ENCODE data around the gene GTSF1L.

GTSF1L gene

DNA sequence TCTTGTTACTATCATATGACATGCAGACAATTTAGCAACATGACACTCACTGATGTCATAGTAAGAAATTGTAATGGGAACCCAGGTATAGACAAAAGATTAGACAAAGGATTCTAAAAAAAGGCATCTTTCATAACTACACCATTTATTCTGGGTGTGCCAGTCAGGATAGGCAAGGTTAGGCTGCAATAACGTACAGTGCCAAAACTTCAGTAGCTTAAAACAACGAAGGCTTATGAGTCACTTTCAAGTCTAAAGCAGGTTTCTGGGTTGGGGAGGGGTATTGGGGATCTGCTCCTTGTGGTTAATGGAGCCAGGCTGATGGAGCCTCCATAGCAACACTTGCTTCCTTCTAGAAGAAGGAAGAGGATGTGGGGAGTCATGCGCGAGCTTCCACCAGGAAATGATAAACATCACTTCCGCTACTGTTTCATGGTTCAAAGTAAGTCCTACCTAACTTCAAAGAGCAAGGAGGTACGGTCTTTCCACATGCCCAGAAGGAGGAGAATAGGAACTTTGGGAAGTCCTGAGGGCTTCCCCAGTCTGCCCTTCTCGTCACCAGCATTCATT, 2.0 kb upstream of the GTSF1L start:
- Mint-ChIP-seq H3K27me3 (ENCODE audit: low read depth) (no peaks in the 10 kb centered on the region), H3K9me3 (peaks cover 14% of the 10 kb centered on the region), H3K4me1 (ENCODE audit: low read depth) (peaks cover 28% of the 10 kb centered on the region), H3K4me3 (no peak overlapping the region), H3K27ac (no peak overlapping the region), H3K36me3 (ENCODE audit: low read depth) (no peaks in the 10 kb centered on the region)

- peaks cover 25% of the 10 kb centered on the region for H3K4me1 Mint-ChIP-seq (ENCODE audit: low read depth)
- H3K9me3 Mint-ChIP-seq: peaks cover 14% of the 10 kb centered on the region
- H3K36me3 Mint-ChIP-seq (ENCODE audit: low read depth): no peaks in the 10 kb centered on the region
- no peaks in the 10 kb centered on the region for H3K27me3 Mint-ChIP-seq (ENCODE audit: low read depth)
- no peak overlapping the region for H3K4me3 Mint-ChIP-seq
- H3K27ac Mint-ChIP-seq: no peak overlapping the region
Observed at GRCh38 chr20:43727980-43728590, 1.3 kb upstream of the GTSF1L start.

- peaks cover 14% of the 10 kb centered on the region for H3K9me3 Mint-ChIP-seq
- H3K36me3 Mint-ChIP-seq (ENCODE audit: low read depth): no peaks in the 10 kb centered on the region
- no peak overlapping the region for H3K27ac Mint-ChIP-seq
Observed at GRCh38 chr20:43726333-43726732, 469 bp downstream of the GTSF1L start.

DNA sequence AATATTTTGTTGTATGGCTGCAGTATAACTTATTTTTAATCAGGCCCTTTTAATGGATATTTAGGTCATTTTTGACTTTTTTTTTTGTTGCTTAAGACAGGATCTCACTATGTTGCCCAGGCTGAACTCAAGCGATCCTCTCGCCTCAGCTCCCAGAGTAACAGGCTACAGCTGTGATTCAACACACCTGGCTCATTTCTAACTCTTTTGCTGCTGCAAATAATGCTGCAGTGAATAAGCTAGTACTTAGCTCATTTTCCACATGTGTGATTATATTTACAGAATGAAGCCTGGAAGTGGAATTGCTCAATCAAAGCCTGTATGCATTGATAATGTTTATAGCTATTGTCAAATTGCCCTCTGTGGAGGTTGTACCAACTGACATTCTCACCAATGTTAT, 1.1 kb downstream of the GTSF1L start:
- H3K36me3 Mint-ChIP-seq (ENCODE audit: low read depth): no peaks in the 10 kb centered on the region
- peaks cover 32% of the 10 kb centered on the region for H3K4me1 Mint-ChIP-seq (ENCODE audit: low read depth)
- H3K4me3 Mint-ChIP-seq: no peak overlapping the region

More at GRCh38 chr20:43726333-43726732, 469 bp downstream of the GTSF1L start:
- H3K27me3 Mint-ChIP-seq (ENCODE audit: low read depth): no peaks in the 10 kb centered on the region
- no peak overlapping the region for H3K4me3 Mint-ChIP-seq
- H3K4me1 Mint-ChIP-seq (ENCODE audit: low read depth): peaks cover 28% of the 10 kb centered on the region

GRCh38 chr20:43724383-43724782, 2.4 kb downstream of the GTSF1L start:
- H3K36me3 Mint-ChIP-seq (ENCODE audit: low read depth): peaks cover 6% of the 10 kb centered on the region
- H3K27ac Mint-ChIP-seq: no peak overlapping the region
- H3K27me3 Mint-ChIP-seq (ENCODE audit: low read depth): no peaks in the 10 kb centered on the region
- H3K4me1 Mint-ChIP-seq (ENCODE audit: low read depth): peaks cover 37% of the 10 kb centered on the region
- H3K9me3 Mint-ChIP-seq: peaks cover 18% of the 10 kb centered on the region
- no peak overlapping the region for H3K4me3 Mint-ChIP-seq

More for the DNA sequence above, 1.1 kb downstream of the GTSF1L start:
- Mint-ChIP-seq H3K9me3 (peaks cover 14% of the 10 kb centered on the region), H3K27me3 (ENCODE audit: low read depth) (no peaks in the 10 kb centered on the region), H3K27ac (no peak overlapping the region)

DNA sequence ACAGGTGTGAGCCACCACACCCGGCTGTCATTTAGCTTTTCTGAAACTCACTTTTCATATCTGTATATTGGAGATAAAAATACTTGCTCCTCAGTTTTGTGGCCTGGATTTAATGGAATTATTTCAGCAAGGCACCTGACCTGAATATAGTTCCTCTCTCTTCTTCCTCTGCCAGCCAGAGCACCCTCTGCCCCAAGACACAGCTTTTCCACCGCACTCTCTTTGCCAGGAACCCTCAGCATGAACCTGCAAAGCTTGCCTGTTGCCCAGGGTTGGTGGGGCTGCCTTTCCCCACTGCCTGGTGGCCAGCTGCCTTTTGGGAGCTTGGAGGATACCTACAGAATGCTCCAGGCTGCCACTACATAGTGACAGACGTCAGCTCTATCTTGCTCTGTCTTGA, 3.1 kb downstream of the GTSF1L start:
- Mint-ChIP-seq H3K4me1 (ENCODE audit: low read depth) (peaks cover 32% of the 10 kb centered on the region), H3K27ac (no peak overlapping the region), H3K4me3 (no peak overlapping the region), H3K27me3 (ENCODE audit: low read depth) (no peaks in the 10 kb centered on the region), H3K36me3 (ENCODE audit: low read depth) (peaks cover 12% of the 10 kb centered on the region), H3K9me3 (peaks cover 12% of the 10 kb centered on the region)

DNA sequence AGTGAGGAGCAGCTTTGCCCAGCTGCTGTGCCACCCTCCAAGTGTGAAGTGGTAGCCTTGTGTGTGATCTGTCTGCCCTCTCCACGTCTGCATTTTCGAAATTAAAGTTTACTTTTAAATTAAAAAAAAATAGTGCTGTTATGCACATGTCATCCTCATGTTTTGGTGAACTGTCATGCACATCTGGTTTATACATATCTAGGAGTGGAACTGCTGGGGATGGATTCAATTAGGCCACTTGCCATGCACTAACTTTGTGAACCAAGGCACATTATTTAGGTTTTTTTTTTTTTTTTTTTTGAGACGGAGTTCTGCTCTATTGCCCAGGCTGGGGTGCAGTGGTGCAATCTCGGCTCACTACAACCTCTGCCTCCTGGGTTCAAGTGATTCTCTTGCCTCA, 3.6 kb downstream of the GTSF1L start:
- no peak overlapping the region for H3K4me3 Mint-ChIP-seq
- no peaks in the 10 kb centered on the region for H3K27me3 Mint-ChIP-seq (ENCODE audit: low read depth)
- H3K4me1 Mint-ChIP-seq (ENCODE audit: low read depth): peaks cover 31% of the 10 kb centered on the region
- no peak overlapping the region for H3K27ac Mint-ChIP-seq
- peaks cover 12% of the 10 kb centered on the region for H3K36me3 Mint-ChIP-seq (ENCODE audit: low read depth)
- H3K9me3 Mint-ChIP-seq: peaks cover 7% of the 10 kb centered on the region

GRCh38 chr20:43722153-43722505, 4.7 kb downstream of the GTSF1L start:
- peak overlapping the region; percentile 49 for H3K4me3 Mint-ChIP-seq
- peak overlapping the region; percentile 67 for H3K27ac Mint-ChIP-seq
- H3K4me1 Mint-ChIP-seq (ENCODE audit: low read depth): peaks cover 27% of the 10 kb centered on the region
- peaks cover 12% of the 10 kb centered on the region for H3K36me3 Mint-ChIP-seq (ENCODE audit: low read depth)
- H3K27me3 Mint-ChIP-seq (ENCODE audit: low read depth): no peaks in the 10 kb centered on the region
- peaks cover 5% of the 10 kb centered on the region for H3K9me3 Mint-ChIP-seq

GRCh38 chr20:43721429-43722152, 5.2 kb downstream of the GTSF1L start:
- Mint-ChIP-seq H3K36me3 (ENCODE audit: low read depth) (peaks cover 14% of the 10 kb centered on the region), H3K4me1 (ENCODE audit: low read depth) (peaks cover 29% of the 10 kb centered on the region), H3K27ac (peak overlapping the region; percentile 67), H3K4me3 (peak overlapping the region; percentile 49), H3K9me3 (peaks cover 5% of the 10 kb centered on the region), H3K27me3 (ENCODE audit: low read depth) (no peaks in the 10 kb centered on the region)

DNA sequence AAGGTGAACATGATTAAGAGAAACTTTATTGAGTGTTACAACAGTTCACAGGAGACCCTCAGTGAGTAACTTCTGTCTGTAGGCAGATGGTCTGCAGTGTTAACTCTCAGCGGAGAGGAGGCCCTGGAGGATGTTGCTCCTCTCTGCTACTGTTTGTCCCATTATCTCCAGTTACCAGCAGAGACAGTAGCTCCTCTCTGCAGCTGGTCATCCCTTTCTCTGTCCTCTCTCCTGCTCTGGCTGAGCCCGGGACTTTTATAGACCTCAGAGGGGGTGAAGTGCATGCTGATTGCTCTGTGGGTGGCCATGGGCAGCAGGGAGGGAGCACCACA, 5.7 kb downstream of the GTSF1L start:
- Mint-ChIP-seq H3K9me3 (peaks cover 5% of the 10 kb centered on the region), H3K4me3 (no peak overlapping the region), H3K27ac (no peak overlapping the region), H3K27me3 (ENCODE audit: low read depth) (no peaks in the 10 kb centered on the region), H3K36me3 (ENCODE audit: low read depth) (peaks cover 14% of the 10 kb centered on the region), H3K4me1 (ENCODE audit: low read depth) (peaks cover 29% of the 10 kb centered on the region)

GRCh38 chr20:43720007-43720406, 6.8 kb downstream of the GTSF1L start:
- Mint-ChIP-seq H3K9me3 (peaks cover 5% of the 10 kb centered on the region), H3K27me3 (ENCODE audit: low read depth) (no peaks in the 10 kb centered on the region), H3K4me3 (no peak overlapping the region), H3K36me3 (ENCODE audit: low read depth) (peaks cover 14% of the 10 kb centered on the region), H3K27ac (no peak overlapping the region), H3K4me1 (ENCODE audit: low read depth) (peaks cover 29% of the 10 kb centered on the region)

- no peak overlapping the region for H3K27ac Mint-ChIP-seq
- H3K9me3 Mint-ChIP-seq: peaks cover 5% of the 10 kb centered on the region
- H3K4me3 Mint-ChIP-seq: no peak overlapping the region
- no peaks in the 10 kb centered on the region for H3K27me3 Mint-ChIP-seq (ENCODE audit: low read depth)
- peaks cover 20% of the 10 kb centered on the region for H3K4me1 Mint-ChIP-seq (ENCODE audit: low read depth)
- H3K36me3 Mint-ChIP-seq (ENCODE audit: low read depth): peaks cover 18% of the 10 kb centered on the region
Observed at GRCh38 chr20:43717616-43717995, 9.2 kb downstream of the GTSF1L start.

DNA sequence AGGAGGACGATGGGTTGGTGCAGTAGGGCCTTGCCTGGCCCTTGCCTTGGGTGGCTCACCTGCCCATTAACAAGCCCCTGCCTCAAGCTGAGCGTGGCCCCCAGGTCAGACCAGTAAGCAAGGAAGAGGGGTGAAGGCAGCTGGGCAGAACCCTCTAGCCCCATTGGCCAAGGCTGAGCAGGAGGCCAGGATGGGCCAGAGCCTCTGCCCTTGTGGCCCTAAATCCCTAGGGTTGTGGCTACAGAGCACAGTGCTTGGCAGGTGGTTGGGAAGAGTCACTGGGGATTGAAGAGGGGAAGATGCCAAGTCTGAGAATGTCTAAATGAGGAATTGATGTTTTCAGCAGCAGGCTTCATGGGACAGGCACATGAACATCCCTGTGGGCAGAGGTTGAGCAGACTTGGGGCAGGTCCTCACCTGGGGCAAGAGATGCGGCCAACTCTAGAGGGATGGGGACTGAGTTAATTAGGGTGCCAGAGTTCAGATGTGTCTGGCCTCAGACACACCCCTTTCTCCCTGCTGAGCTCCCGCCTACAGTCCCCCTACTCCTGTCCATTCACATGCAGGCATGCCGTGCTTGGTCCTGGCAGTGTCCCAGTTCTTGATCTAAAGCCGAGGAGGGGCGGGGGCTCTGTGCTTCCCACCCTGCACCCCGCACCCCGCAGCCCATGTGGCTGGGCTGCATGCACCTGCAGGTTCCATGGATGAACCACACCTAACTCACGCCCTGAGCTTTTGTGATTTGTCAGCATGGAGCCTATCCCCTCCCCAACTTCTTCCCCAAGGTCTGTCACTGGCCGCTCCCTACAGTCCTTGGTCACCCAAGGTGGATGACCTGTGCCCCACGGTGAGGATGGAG, 9.8 kb downstream of the GTSF1L start:
- Mint-ChIP-seq H3K4me1 (ENCODE audit: low read depth) (peaks cover 17% of the 10 kb centered on the region), H3K27me3 (ENCODE audit: low read depth) (no peaks in the 10 kb centered on the region), H3K36me3 (ENCODE audit: low read depth) (peaks cover 18% of the 10 kb centered on the region), H3K9me3 (peaks cover 5% of the 10 kb centered on the region), H3K27ac (no peak overlapping the region), H3K4me3 (no peak overlapping the region)

DNA sequence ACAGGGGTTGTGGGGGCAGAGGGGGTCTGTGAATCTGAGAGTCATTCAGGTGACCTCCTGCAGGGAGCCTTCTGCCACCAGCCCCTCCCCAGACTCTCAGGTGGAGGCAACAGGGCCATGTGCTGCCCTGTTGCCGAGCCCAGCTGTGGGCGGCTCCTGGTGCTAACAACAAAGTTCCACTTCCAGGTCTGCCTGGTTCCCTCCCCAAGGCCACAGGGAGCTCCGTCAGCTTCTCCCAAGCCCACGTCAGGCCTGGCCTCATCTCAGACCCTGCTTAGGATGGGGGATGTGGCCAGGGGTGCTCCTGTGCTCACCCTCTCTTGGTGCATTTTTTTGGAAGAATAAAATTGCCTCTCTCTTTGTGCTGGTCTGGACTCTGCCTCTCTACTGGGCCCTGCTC, 10.7 kb downstream of the GTSF1L start:
- no peaks in the 10 kb centered on the region for H3K27me3 Mint-ChIP-seq (ENCODE audit: low read depth)
- H3K27ac Mint-ChIP-seq: no peak overlapping the region
- H3K9me3 Mint-ChIP-seq: peaks cover 5% of the 10 kb centered on the region
- H3K4me1 Mint-ChIP-seq (ENCODE audit: low read depth): peaks cover 14% of the 10 kb centered on the region
- peaks cover 23% of the 10 kb centered on the region for H3K36me3 Mint-ChIP-seq (ENCODE audit: low read depth)
- H3K4me3 Mint-ChIP-seq: no peak overlapping the region

Measured in T-helper 1 cell treated with Interleukin-12 subunit alpha and Interleukin-12 subunit beta and Interleukin-4 antibody, amounts not matched to agents 30 μg/mL and 1 μg/mL, for 36 hours (primary cell).